K562 (cell line): ENCODE data around the gene HOXA11. TPM values are rescaled to one million over a fixed set of nuclear protein-coding genes. Genes with fewer than 3 reads are reported as not detected.

Experiments used
- ATAC-seq: fragments of 200-7000 bp; cut with Tn5 transposase; 3 replicates; pipeline ENCODE4 v1.9.1; 2020; ENCODE audit warnings: moderate library complexity
- BruUV-seq: library from RNA; stranded (reverse); fragments of 400-500 nt; replicated peaks from 2 replicates; lab custom pipeline; 2021; lab: Mats Ljungman, UMichigan
- CTCF ChIA-PET: fragments of 300-600 bp; formaldehyde crosslinking; extraction: SDS; loops from one replicate; lab custom pipeline; 2021; ENCODE audit warnings: low intra/inter-chr PET ratio; lab: Yijun Ruan, JAX
- POLR2A ChIA-PET: fragments of 300-600, 350-650 bp; sonication (Branson Sonifier 250); formaldehyde crosslinking; extraction: SDS; loops from one replicate; lab custom pipeline; 2021; ENCODE audit warnings: antibody characterized with exemption, inconsistent platforms; lab: Yijun Ruan, JAX
- DNase-seq, 4 experiments: peaks; one replicate each; pipeline versions ENCODE4 v3.0.0 to v3.0.0-alpha.2; 2011 to 2018; ENCODE audit warnings: low spot score in 3 of 4, mixed read lengths in 3 of 4; ENCODE audit errors: extremely low read depth in 1 of 4
- FAIRE-seq: peaks from 2 replicates; lab custom pipeline; 2011; peaks lifted over from hg19 to GRCh38; lab: Jason Lieb, UNC
- H2AFZ ChIP-seq: 2 replicates; pipeline ENCODE4 v1.6.0; 2011; ENCODE audit warnings: low read depth, low read length, control low read depth, inconsistent platforms
- H3K27ac ChIP-seq: fragments of 200-600 bp; 3 replicates; pipeline ENCODE4 v1.8.0; 2011; ENCODE audit warnings: low read depth, mild to moderate bottlenecking, control low read depth, inconsistent platforms, low read length, moderate library complexity, mixed read lengths; ENCODE audit errors: extremely low read depth
- H3K27me3 ChIP-seq, 2 experiments: fragments of 300-600 bp in 1 of 2; 2 replicates in 1 of 2; 3 replicates in 1 of 2; pipeline versions ENCODE4 v1.6.0 to v1.8.0; 2011; ENCODE audit warnings: inconsistent platforms in 2 of 2, low read length in 2 of 2, mild to moderate bottlenecking in 1 of 2, mixed read lengths in 1 of 2, moderate library complexity in 1 of 2; ENCODE audit not compliant: control insufficient read depth in 2 of 2, insufficient read depth in 2 of 2
- H3K36me3 ChIP-seq: fragments of 300-600 bp; 3 replicates; pipeline ENCODE4 v1.8.0; 2011; ENCODE audit warnings: mild to moderate bottlenecking, low read length, inconsistent platforms; ENCODE audit not compliant: control insufficient read depth, insufficient read depth
- H3K4me1 ChIP-seq, 2 experiments: fragments of 200-600 bp in 1 of 2; replicated peaks in 1 of 2; 2 replicates in 1 of 2; 3 replicates in 1 of 2; pipeline versions ENCODE4 v1.5.1 to v1.8.0; 2011; ENCODE audit warnings: inconsistent platforms in 2 of 2, low read length in 2 of 2, mild to moderate bottlenecking in 1 of 2, mixed read lengths in 1 of 2, moderate library complexity in 1 of 2; ENCODE audit not compliant: control insufficient read depth in 2 of 2, insufficient read depth in 2 of 2
- H3K4me2 ChIP-seq: 2 replicates; pipeline ENCODE4 v1.6.1; 2011; ENCODE audit warnings: low read length, control low read depth, inconsistent platforms, mixed read lengths; ENCODE audit not compliant: insufficient read depth
- H3K4me3 ChIP-seq: fragments of 200-600 bp; sonication (generic), shearing (Covaris generic); 2 replicates; pipeline ENCODE4 v1.5.1; 2016; ENCODE audit warnings: control low read depth, inconsistent platforms
- H3K79me2 ChIP-seq: fragments of 200-600 bp; 3 replicates; pipeline ENCODE4 v1.8.0; 2011; ENCODE audit warnings: low read length, inconsistent platforms; ENCODE audit not compliant: control insufficient read depth, insufficient read depth
- H3K9ac ChIP-seq, 2 experiments: 2 replicates each; pipeline versions ENCODE4 v1.6.0 to v1.6.1; 2011; ENCODE audit warnings: low read depth in 2 of 2, low read length in 2 of 2, control low read depth in 1 of 2, inconsistent platforms in 1 of 2, mild to moderate bottlenecking in 1 of 2, mixed read lengths in 1 of 2; ENCODE audit not compliant: insufficient read depth in 1 of 2
- H3K9me1 ChIP-seq: one replicate; pipeline ENCODE4 v1.6.0; 2011; ENCODE audit warnings: inconsistent platforms, mild to moderate bottlenecking, low read length, moderate library complexity; ENCODE audit not compliant: control insufficient read depth, insufficient read depth
- H3K9me3 ChIP-seq: replicated peaks from 2 replicates; pipeline ENCODE4 v1.5.1; 2011; ENCODE audit warnings: low read depth, low read length, inconsistent platforms; ENCODE audit not compliant: control insufficient read depth, insufficient read depth
- H4K20me1 ChIP-seq: replicated peaks from 2 replicates; pipeline ENCODE4 v1.6.1; 2011; ENCODE audit warnings: low read length, inconsistent platforms, mixed read lengths; ENCODE audit not compliant: control insufficient read depth, insufficient read depth
- AFF1 ChIP-seq, 2 experiments: fragments of 450-650 bp; IDR thresholded peaks; 2 replicates each; pipeline ENCODE4 v1.6.1; 2018; ENCODE audit warnings: mild to moderate bottlenecking in 2 of 2, low read depth in 1 of 2; ENCODE audit not compliant: partially characterized antibody in 2 of 2
- PATZ1 ChIP-seq: fragments of 250-450 bp; sonication (Bioruptor Pico); IDR thresholded peaks from 2 replicates; pipeline ENCODE4 v1.5.0; 2020; ENCODE audit warnings: mild to moderate bottlenecking, borderline replicate concordance
- WGBS: fragments of 100-300 bp; shearing (Covaris generic); methylation state at CpG from one replicate; pipeline ENCODE4 v1.1.6; 2016; ENCODE audit warnings: low coverage, mixed read lengths; ENCODE audit not compliant: insufficient coverage; ENCODE audit errors: missing lambda C conversion rate; 5-methylcytosine and 5-hydroxymethylcytosine counted together
- in situ Hi-C: fragments of 300-500 bp; cut with MboI; formaldehyde crosslinking; loops from 4 replicates; pipeline ENCODE4 v1.15.0; 2018; ENCODE audit warnings: inconsistent platforms, mixed read lengths
- intact Hi-C: fragments of 100-400 bp; cut with micrococcal nuclease; formaldehyde crosslinking; loops from 2 replicates; pipeline ENCODE4 v1.14.2; 2022
- polyA plus RNA-seq, 8 experiments: library from polyadenylated mRNA; depleted of rRNA in 4 of 8; stranded (reverse) in 5 of 8; unstranded in 3 of 8; fragments of >200 nt; fragmentation: Nextera tagmentation in 2 of 8; fragmentation: Illumina TruSeq in 1 of 8; extraction: Ambion mirVana in 2 of 8; extraction: Trizol in 1 of 8; gene quantifications; 2 replicates each; pipeline versions ENCODE4 v1.2.1 to v1.2.3, GENCODE V29; 2011 to 2014; ENCODE audit warnings: inconsistent platforms in 1 of 8, missing spikeins in 1 of 8
- total RNA-seq, 7 experiments: library from RNA; depleted of rRNA in 6 of 7; stranded (reverse); fragments of >200 nt in 6 of 7; fragmentation: Illumina TruSeq in 2 of 7; extraction: Trizol in 2 of 7; gene quantifications; 2 replicates each; pipeline versions ENCODE4 v1.2.1 to v1.2.3, GENCODE V29; 2011 to 2021; ENCODE audit warnings: low replicate concordance in 1 of 7

Gene HOXA11
- total and polyA plus RNA-seq, 9 of the 15 experiments (the other 6 are each of a cell fraction or from before 2014, with no cell fraction given), result not detected

GRCh38 chr7:27174874-27175625 lies 10.0 kb downstream of the HOXA11 start:
- Histone ChIP-seq H3K9ac (no peak overlapping the region), H2AFZ (no peak overlapping the region), H3K27me3 (peaks cover 31 to 70% of the 10 kb centered on the region in 2 experiments), H3K4me3 (no peak overlapping the region), H3K9me1 (no peaks in the 10 kb centered on the region), H3K79me2 (no peaks in the 10 kb centered on the region), H3K4me2 (no peak overlapping the region), H3K36me3 (no peaks in the 10 kb centered on the region), H3K27ac (no peak overlapping the region), H3K9me3 (no peaks in the 10 kb centered on the region; the same call in 1 of the 2 replicates), H3K4me1 (peaks cover 0 to 10% of the 10 kb centered on the region in 2 experiments; a peak in 1 of 5 replicates), H4K20me1 (no peaks in the 10 kb centered on the region)
- CTCF ChIA-PET, result no interaction called here
- intact Hi-C loops, result no loop called here
- 2% methylated on average over 12 of the region's 12 CpGs for WGBS
- no peak for ATAC-seq
- in situ Hi-C loops, result loop anchor here (25.0 kb wide), 3 partner anchors 663 to 1288 kb away; no protein-coding TSS in a partner anchor
- POLR2A ChIA-PET, result interaction anchor here (0.6 to 0.7 kb wide), 3 partner anchors 13 to 405 kb away, joined by 3 read pairs; partner anchors contain the start of gene HOXA5
- TF ChIP-seq PATZ1 (CRISPR knock-in tag) (no peak), AFF1 (IDR thresholded peaks at IDR 0.05; ENCODE audit: low read depth in 1 of 2, partially characterized antibody in 2 of 2) (no peak)
- no peak for DNase-seq
- no peak for FAIRE-seq
- no TSS peak for BruUV-seq
